Colonic mucosa (tissue), 4 donors: Measurements from ENCODE around the gene GARIN3. TPM values are rescaled to one million over a fixed set of nuclear protein-coding genes. Genes with fewer than 3 reads are reported as not detected.
"Not testable (repeated sequence)": the region's sequence is repeated elsewhere in the genome, so short reads cannot be mapped to it uniquely, and the experiment has no call there.

Experiments used
- DNase-seq: peaks from one replicate; pipeline ENCODE4 v3.0.0-alpha.2; 2020
- H3K27ac ChIP-seq: fragments of 200-600 bp; one replicate; pipeline ENCODE4 v1.8.0; 2021
- H3K27me3 ChIP-seq: fragments of 200-600 bp; one replicate; pipeline ENCODE4 v1.8.0; 2021
- H3K36me3 ChIP-seq: fragments of 200-600 bp; one replicate; pipeline ENCODE4 v1.8.0; 2021
- H3K4me1 ChIP-seq: fragments of 200-600 bp; one replicate; pipeline ENCODE4 v1.8.0; 2021; ENCODE audit warnings: mild to moderate bottlenecking
- H3K4me3 ChIP-seq: fragments of 200-600 bp; one replicate; pipeline ENCODE4 v1.8.0; 2021
- H3K9ac ChIP-seq, 2 donors: one replicate each; pipeline ENCODE4 v1.7.0; 2013; ENCODE audit warnings: control low read depth in 2 of 2, low read depth in 2 of 2, low read length in 2 of 2
- H3K9me3 ChIP-seq: fragments of 200-600 bp; one replicate; pipeline ENCODE4 v1.8.0; 2021
- CTCF ChIP-seq: fragments of 200-600 bp; IDR thresholded peaks from one replicate; pipeline ENCODE4 v1.8.0; 2022; ENCODE audit warnings: antibody characterized with exemption, mild to moderate bottlenecking
- intact Hi-C: fragments of 100-400 bp; cut with DNase I; formaldehyde crosslinking; loops from one replicate; pipeline ENCODE4 v1.14.1; 2022
- total RNA-seq, 2 donors: library from RNA; stranded (reverse); fragmentation: NEBNext Ultra II Directional in 1 of 2; extraction: Animal tissue kit (Norgen Biotek cat#: 25700) in 1 of 2; gene quantifications; one replicate each; pipeline ENCODE4 v1.2.1, GENCODE V29; 2021
- donor health status: healthy.
- donor health status: DM: no; HTN: no; CAD: no.
- donor health status: DM: no; HTN: no; CAD: no.

Gene GARIN3
- total RNA-seq, 2 donors from 2014 or later, result not detected

- H3K9ac ChIP-seq, result no peak overlapping the region
- no peak overlapping the region for H3K27ac ChIP-seq
- no peaks in the 10 kb centered on the region for H3K27me3 ChIP-seq
- TF ChIP-seq CTCF, result no peak
- no peaks in the 10 kb centered on the region for H3K4me1 ChIP-seq
- DNase-seq, result no peak
- H3K4me3 ChIP-seq, result no peak overlapping the region
- H3K9me3 ChIP-seq, result no peaks in the 10 kb centered on the region
- intact Hi-C loops, result no loop called here
- no peaks in the 10 kb centered on the region for H3K36me3 ChIP-seq
Measured at GRCh38 chr5:157188270-157188669, 22.2 kb upstream of the GARIN3 start.

GRCh38 chr5:157187046-157187754, 21.1 kb upstream of the GARIN3 start:
- intact Hi-C loops, result no loop called here
- Histone ChIP-seq H3K4me1 (no peaks in the 10 kb centered on the region), H3K27me3 (no peaks in the 10 kb centered on the region), H3K9ac (no peak overlapping the region), H3K9me3 (no peaks in the 10 kb centered on the region), H3K27ac (no peak overlapping the region), H3K4me3 (no peak overlapping the region), H3K36me3 (no peaks in the 10 kb centered on the region)
- no peak for DNase-seq
- no peak for TF ChIP-seq CTCF

GRCh38 chr5:157186309-157187045, 20.4 kb upstream of the GARIN3 start:
- TF ChIP-seq CTCF, result no peak
- Histone ChIP-seq H3K9me3 (no peaks in the 10 kb centered on the region), H3K27me3 (no peaks in the 10 kb centered on the region), H3K4me1 (no peaks in the 10 kb centered on the region), H3K27ac (no peak overlapping the region), H3K9ac (no peak overlapping the region), H3K36me3 (no peaks in the 10 kb centered on the region), H3K4me3 (no peak overlapping the region)
- DNase-seq, result no peak
- intact Hi-C loops, result no loop called here

GRCh38 chr5:157185122-157185521, 19.1 kb upstream of the GARIN3 start:
- H3K9ac ChIP-seq, H3K36me3 ChIP-seq, H3K4me1 ChIP-seq, H3K4me3 ChIP-seq, H3K9me3 ChIP-seq, H3K27ac ChIP-seq, H3K27me3 ChIP-seq, DNase-seq, intact Hi-C loops: not testable (repeated sequence)

GRCh38 chr5:157184117-157184670, 18.1 kb upstream of the GARIN3 start:
- no peak for DNase-seq
- H3K36me3 ChIP-seq, result no peaks in the 10 kb centered on the region
- intact Hi-C loops, result no loop called here
- H3K9me3 ChIP-seq, result no peaks in the 10 kb centered on the region
- no peak overlapping the region for H3K4me3 ChIP-seq
- TF ChIP-seq CTCF, result no peak
- H3K9ac ChIP-seq, result no peak overlapping the region
- no peak overlapping the region for H3K27ac ChIP-seq
- H3K27me3 ChIP-seq, result no peaks in the 10 kb centered on the region
- H3K4me1 ChIP-seq, result no peaks in the 10 kb centered on the region
